Calu3 (cell line): Measurements from ENCODE around the gene TP53BP1. TPM values are rescaled to one million over a fixed set of nuclear protein-coding genes. Genes with fewer than 3 reads are reported as not detected.

Experiments used
- BruUV-seq: library from RNA; stranded (reverse); fragments of 400-500 nt; replicated peaks from 2 replicates; lab custom pipeline; 2021; lab: Mats Ljungman, UMichigan
- CTCF ChIA-PET: fragments of 300-600 bp; sonication (Branson Sonifier 250); formaldehyde crosslinking; loops from one replicate; lab custom pipeline; 2022; ENCODE audit warnings: antibody characterized with exemption; lab: Charles Lee
- DNase-seq: peaks from one replicate; pipeline ENCODE4 v3.0.0; 2022
- H3K27ac Mint-ChIP-seq: one replicate; pipeline ENCODE4 v1.8.0; 2022; ENCODE audit warnings: mixed read lengths; ENCODE audit not compliant: unreplicated experiment
- H3K27me3 Mint-ChIP-seq: one replicate; pipeline ENCODE4 v1.8.0; 2022; ENCODE audit warnings: mixed read lengths; ENCODE audit not compliant: unreplicated experiment
- H3K36me3 Mint-ChIP-seq: one replicate; pipeline ENCODE4 v1.8.0; 2022; ENCODE audit warnings: mild to moderate bottlenecking, moderate library complexity, mixed read lengths; ENCODE audit not compliant: insufficient read depth, unreplicated experiment
- H3K4me1 Mint-ChIP-seq: one replicate; pipeline ENCODE4 v1.8.0; 2022; ENCODE audit warnings: mild to moderate bottlenecking, low read depth, mixed read lengths; ENCODE audit not compliant: unreplicated experiment
- H3K4me3 Mint-ChIP-seq: one replicate; pipeline ENCODE4 v1.8.0; 2022; ENCODE audit warnings: mild to moderate bottlenecking, low read depth, moderate library complexity, mixed read lengths; ENCODE audit not compliant: unreplicated experiment
- H3K9me3 Mint-ChIP-seq: one replicate; pipeline ENCODE4 v1.8.0; 2022; ENCODE audit warnings: low read depth, mixed read lengths; ENCODE audit not compliant: unreplicated experiment
- CTCF ChIP-seq: fragments of 200-600 bp; IDR thresholded peaks from one replicate; pipeline ENCODE4 v1.8.0; 2022; ENCODE audit warnings: antibody characterized with exemption; ENCODE audit not compliant: unreplicated experiment
- intact Hi-C: fragments of 100-400 bp; cut with micrococcal nuclease; formaldehyde crosslinking; loops from one replicate; pipeline ENCODE4 v1.10.0; 2022; ENCODE audit not compliant: unreplicated experiment
- total RNA-seq: library from RNA; stranded (reverse); gene quantifications from 2 replicates; pipeline ENCODE4 v1.2.3, GENCODE V29; 2022

TP53BP1 gene
- total RNA-seq, 1 experiment from 2014 or later: 36.2 TPM

- Mint-ChIP-seq H3K4me3 (no peak overlapping the region), H3K4me1 (no peaks in the 10 kb centered on the region), H3K27me3 (peaks cover 37% of the 10 kb centered on the region), H3K27ac (no peak overlapping the region), H3K9me3 (no peaks in the 10 kb centered on the region), H3K36me3 (no peaks in the 10 kb centered on the region)
- no peak for DNase-seq
- TF ChIP-seq CTCF: no peak
- no TSS peak for BruUV-seq
- intact Hi-C loops: no loop called here
- CTCF ChIA-PET: interaction anchor here (0.9 kb wide), 1 partner anchor 14 kb away, joined by 3 read pairs; no protein-coding TSS in a partner anchor
These were observed 35.0 kb upstream of the TP53BP1 start for GRCh38 chr15:43527802-43528541.

GRCh38 chr15:43527016-43527801 lies 34.3 kb upstream of the TP53BP1 start:
- no peak for DNase-seq
- H3K4me3 Mint-ChIP-seq: no peak overlapping the region
- no peak overlapping the region for H3K27ac Mint-ChIP-seq
- peaks cover 44% of the 10 kb centered on the region for H3K27me3 Mint-ChIP-seq
- H3K9me3 Mint-ChIP-seq: no peaks in the 10 kb centered on the region
- H3K36me3 Mint-ChIP-seq: no peaks in the 10 kb centered on the region
- intact Hi-C loops: no loop called here
- CTCF ChIA-PET: interaction anchor here (0.6 to 0.9 kb wide), 2 partner anchors 10 to 13 kb away, joined by 3 to 4 read pairs; no protein-coding TSS in a partner anchor
- no peak for TF ChIP-seq CTCF
- H3K4me1 Mint-ChIP-seq: no peaks in the 10 kb centered on the region
- BruUV-seq: no TSS peak

- no peak for TF ChIP-seq CTCF
- Mint-ChIP-seq H3K9me3 (no peaks in the 10 kb centered on the region), H3K27me3 (peaks cover 52% of the 10 kb centered on the region), H3K27ac (no peak overlapping the region), H3K36me3 (no peaks in the 10 kb centered on the region), H3K4me1 (no peaks in the 10 kb centered on the region), H3K4me3 (no peak overlapping the region)
- CTCF ChIA-PET: interaction anchor here (0.6 kb wide), 1 partner anchor 11 kb away, joined by 4 read pairs; no protein-coding TSS in a partner anchor
- no TSS peak for BruUV-seq
- intact Hi-C loops: no loop called here
- no peak for DNase-seq
These were observed 33.4 kb upstream of the TP53BP1 start for GRCh38 chr15:43526261-43526930.

- no TSS peak for BruUV-seq
- Mint-ChIP-seq H3K27me3 (peaks cover 54% of the 10 kb centered on the region), H3K36me3 (no peaks in the 10 kb centered on the region)
These were observed 32.2 kb upstream of the TP53BP1 start for GRCh38 chr15:43525131-43525530.

More at GRCh38 chr15:43525131-43525530, 32.2 kb upstream of the TP53BP1 start:
- no peak overlapping the region for H3K27ac Mint-ChIP-seq
- H3K4me3 Mint-ChIP-seq: no peak overlapping the region
- DNase-seq: no peak
- H3K4me1 Mint-ChIP-seq: no peaks in the 10 kb centered on the region
- TF ChIP-seq CTCF: no peak
- H3K9me3 Mint-ChIP-seq: no peaks in the 10 kb centered on the region
- CTCF ChIA-PET: no interaction called here
- intact Hi-C loops: no loop called here
